Measurements from ENCODE around the gene PTPRQ. TPM values are rescaled to one million over a fixed set of nuclear protein-coding genes. Genes with fewer than 3 reads are reported as not detected.

Gene PTPRQ, protein sequence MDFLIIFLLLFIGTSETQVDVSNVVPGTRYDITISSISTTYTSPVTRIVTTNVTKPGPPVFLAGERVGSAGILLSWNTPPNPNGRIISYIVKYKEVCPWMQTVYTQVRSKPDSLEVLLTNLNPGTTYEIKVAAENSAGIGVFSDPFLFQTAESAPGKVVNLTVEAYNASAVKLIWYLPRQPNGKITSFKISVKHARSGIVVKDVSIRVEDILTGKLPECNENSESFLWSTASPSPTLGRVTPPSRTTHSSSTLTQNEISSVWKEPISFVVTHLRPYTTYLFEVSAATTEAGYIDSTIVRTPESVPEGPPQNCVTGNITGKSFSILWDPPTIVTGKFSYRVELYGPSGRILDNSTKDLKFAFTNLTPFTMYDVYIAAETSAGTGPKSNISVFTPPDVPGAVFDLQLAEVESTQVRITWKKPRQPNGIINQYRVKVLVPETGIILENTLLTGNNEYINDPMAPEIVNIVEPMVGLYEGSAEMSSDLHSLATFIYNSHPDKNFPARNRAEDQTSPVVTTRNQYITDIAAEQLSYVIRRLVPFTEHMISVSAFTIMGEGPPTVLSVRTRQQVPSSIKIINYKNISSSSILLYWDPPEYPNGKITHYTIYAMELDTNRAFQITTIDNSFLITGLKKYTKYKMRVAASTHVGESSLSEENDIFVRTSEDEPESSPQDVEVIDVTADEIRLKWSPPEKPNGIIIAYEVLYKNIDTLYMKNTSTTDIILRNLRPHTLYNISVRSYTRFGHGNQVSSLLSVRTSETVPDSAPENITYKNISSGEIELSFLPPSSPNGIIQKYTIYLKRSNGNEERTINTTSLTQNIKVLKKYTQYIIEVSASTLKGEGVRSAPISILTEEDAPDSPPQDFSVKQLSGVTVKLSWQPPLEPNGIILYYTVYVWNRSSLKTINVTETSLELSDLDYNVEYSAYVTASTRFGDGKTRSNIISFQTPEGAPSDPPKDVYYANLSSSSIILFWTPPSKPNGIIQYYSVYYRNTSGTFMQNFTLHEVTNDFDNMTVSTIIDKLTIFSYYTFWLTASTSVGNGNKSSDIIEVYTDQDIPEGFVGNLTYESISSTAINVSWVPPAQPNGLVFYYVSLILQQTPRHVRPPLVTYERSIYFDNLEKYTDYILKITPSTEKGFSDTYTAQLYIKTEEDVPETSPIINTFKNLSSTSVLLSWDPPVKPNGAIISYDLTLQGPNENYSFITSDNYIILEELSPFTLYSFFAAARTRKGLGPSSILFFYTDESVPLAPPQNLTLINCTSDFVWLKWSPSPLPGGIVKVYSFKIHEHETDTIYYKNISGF (N-terminal part only)
- not detected for total RNA-seq

DNA sequence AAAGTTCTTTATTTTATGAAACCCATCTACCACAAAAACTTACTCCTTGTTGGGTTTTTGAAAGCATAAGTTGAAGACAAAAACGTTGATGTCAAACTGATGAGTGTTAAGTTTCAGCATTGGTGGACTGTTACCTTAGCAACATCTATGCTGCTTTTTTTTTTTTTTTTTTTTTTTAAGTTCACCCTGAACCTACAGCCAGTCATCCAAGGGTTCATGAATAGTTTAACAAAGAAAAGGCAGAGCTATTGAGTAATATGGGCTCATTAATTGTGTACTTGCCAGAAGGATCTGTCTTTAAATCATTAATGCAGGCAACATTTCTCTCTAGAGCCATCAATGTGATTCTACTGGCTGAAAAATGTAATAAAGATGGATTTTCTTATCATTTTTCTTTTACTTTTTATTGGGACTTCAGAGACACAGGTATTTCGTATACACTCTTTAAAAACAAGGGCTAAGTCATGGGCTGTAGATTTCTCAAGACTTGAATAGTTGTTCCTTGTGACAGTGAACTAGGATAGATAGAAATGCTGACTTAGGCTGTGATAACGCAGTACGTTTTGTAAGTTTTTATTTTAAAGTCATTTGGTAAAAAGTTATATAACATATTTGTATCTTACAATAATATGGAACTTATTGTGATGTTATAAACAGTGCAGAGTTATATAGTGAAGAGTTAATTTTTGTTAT is at the start of gene PTPRQ:
Gene PTPRQ (plus strand): TSS at position 262 of the 693 bp plus-strand sequence. CDS start 111 bp downstream, at position 373.
- no peaks in the 10 kb centered on the region for H3K27me3 Mint-ChIP-seq
- H3K9me3 Mint-ChIP-seq, result peaks cover 3% of the 10 kb centered on the region
- POLR2A ChIA-PET, result no interaction called here
- no peak for DNase-seq
- H3K27ac Mint-ChIP-seq, result no peak within 1 kb of the TSS
- H3K4me3 Mint-ChIP-seq, result no peak within 1 kb of the TSS
- no peaks in the 10 kb centered on the region for H3K36me3 Mint-ChIP-seq
- no peaks in the 10 kb centered on the region for H3K4me1 Mint-ChIP-seq
- no peak for ATAC-seq (ENCODE audit: low read depth)

- H3K36me3 Mint-ChIP-seq, result no peaks in the 10 kb centered on the region
- no peaks in the 10 kb centered on the region for H3K4me1 Mint-ChIP-seq
- H3K27ac Mint-ChIP-seq, result no peak overlapping the region
- H3K9me3 Mint-ChIP-seq, result peaks cover 1% of the 10 kb centered on the region
- ATAC-seq (ENCODE audit: low read depth) (no peak), DNase-seq (no peak)
- POLR2A ChIA-PET, result no interaction called here
- H3K4me3 Mint-ChIP-seq, result no peak overlapping the region
- H3K27me3 Mint-ChIP-seq, result peaks cover 3% of the 10 kb centered on the region
Measured at GRCh38 chr12:80400571-80400991, 43.5 kb upstream of the PTPRQ start.

DNA sequence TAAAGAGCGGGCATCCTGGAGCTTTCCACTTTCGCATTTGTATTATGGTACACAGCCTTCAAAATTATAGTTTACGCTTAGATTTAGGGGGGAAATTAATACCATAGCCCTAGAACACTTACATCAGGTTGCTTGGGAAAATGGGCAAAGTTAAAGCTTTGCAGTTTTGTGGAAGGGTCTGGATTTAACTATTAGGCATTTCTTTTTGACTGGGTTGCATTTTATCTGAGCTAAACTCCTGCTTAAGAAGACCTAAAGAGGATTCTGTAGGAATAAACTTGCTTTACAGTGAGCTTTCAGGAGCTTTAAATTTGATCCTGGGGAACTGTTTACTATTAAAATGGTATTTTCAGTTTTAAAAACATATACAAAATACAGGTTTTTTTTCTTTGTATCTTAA is 42.8 kb upstream of the PTPRQ start:
- ATAC-seq (ENCODE audit: low read depth), result no peak

DNA sequence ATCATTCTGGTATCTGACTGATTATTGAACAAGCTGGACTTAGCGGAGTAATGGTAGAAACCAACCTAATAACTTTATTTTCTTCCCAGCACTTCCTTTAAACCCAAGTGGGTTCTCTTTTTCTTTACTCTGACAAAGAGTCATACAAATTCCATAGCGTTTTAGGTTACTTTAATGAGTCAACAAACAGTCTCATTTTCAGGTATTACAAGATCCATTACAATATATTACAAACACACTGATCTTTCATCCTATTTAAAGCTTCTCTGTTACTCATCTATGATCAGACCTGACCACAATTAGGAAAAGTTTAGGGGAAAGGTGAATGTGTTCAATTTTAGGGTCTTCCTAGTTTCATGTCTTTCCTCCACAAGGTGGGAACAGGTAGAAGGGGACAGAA is 39.4 kb upstream of the PTPRQ start:
- DNase-seq (no peak), ATAC-seq (ENCODE audit: low read depth) (no peak)
- POLR2A ChIA-PET, result no interaction called here
- no peaks in the 10 kb centered on the region for H3K4me1 Mint-ChIP-seq
- no peaks in the 10 kb centered on the region for H3K36me3 Mint-ChIP-seq
- peaks cover 1% of the 10 kb centered on the region for H3K9me3 Mint-ChIP-seq
- H3K27ac Mint-ChIP-seq, result no peak overlapping the region
- no peak overlapping the region for H3K4me3 Mint-ChIP-seq
- H3K27me3 Mint-ChIP-seq, result peaks cover 3% of the 10 kb centered on the region

More for the DNA sequence above, 42.8 kb upstream of the PTPRQ start:
- no peaks in the 10 kb centered on the region for H3K36me3 Mint-ChIP-seq
- H3K27me3 Mint-ChIP-seq, result peaks cover 3% of the 10 kb centered on the region
- no peak overlapping the region for H3K4me3 Mint-ChIP-seq
- no peak overlapping the region for H3K27ac Mint-ChIP-seq
- no peaks in the 10 kb centered on the region for H3K4me1 Mint-ChIP-seq
- peaks cover 1% of the 10 kb centered on the region for H3K9me3 Mint-ChIP-seq
- POLR2A ChIA-PET, result no interaction called here
- no peak for DNase-seq

DNA sequence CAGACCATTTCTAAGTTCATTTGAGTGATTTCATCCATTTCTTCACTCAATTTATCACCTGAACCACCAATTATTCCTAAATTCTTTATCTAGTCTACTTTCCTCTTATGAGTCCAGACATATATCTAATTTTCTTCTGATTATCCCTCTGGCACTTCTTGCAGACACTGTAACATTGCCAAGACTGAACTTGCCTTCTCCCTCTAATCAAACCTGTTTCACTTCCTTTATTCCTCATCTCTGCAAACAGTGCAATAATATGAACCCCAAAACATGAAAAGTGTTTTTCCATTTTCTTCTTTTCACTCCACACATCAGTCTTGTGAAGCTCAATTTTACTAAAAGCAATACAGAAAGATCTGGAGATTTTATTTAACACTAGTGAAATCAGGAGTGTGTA is 37.8 kb upstream of the PTPRQ start:
- DNase-seq (no peak), ATAC-seq (ENCODE audit: low read depth) (no peak)
- Mint-ChIP-seq H3K36me3 (no peaks in the 10 kb centered on the region), H3K9me3 (no peaks in the 10 kb centered on the region), H3K4me3 (no peak overlapping the region), H3K27ac (no peak overlapping the region), H3K4me1 (no peaks in the 10 kb centered on the region), H3K27me3 (no peaks in the 10 kb centered on the region)
- POLR2A ChIA-PET, result no interaction called here

- Mint-ChIP-seq H3K27ac (no peak overlapping the region), H3K27me3 (no peaks in the 10 kb centered on the region), H3K9me3 (no peaks in the 10 kb centered on the region), H3K4me1 (no peaks in the 10 kb centered on the region), H3K36me3 (no peaks in the 10 kb centered on the region), H3K4me3 (no peak overlapping the region)
- POLR2A ChIA-PET, result no interaction called here
- ATAC-seq (ENCODE audit: low read depth) (no peak), DNase-seq (no peak)
Measured at GRCh38 chr12:80411787-80412186, 32.2 kb upstream of the PTPRQ start.

GRCh38 chr12:80412343-80412953 is 31.6 kb upstream of the PTPRQ start:
- Mint-ChIP-seq H3K27ac (no peak overlapping the region), H3K27me3 (no peaks in the 10 kb centered on the region), H3K9me3 (no peaks in the 10 kb centered on the region), H3K4me1 (no peaks in the 10 kb centered on the region), H3K4me3 (no peak overlapping the region), H3K36me3 (no peaks in the 10 kb centered on the region)
- POLR2A ChIA-PET, result no interaction called here
- ATAC-seq (ENCODE audit: low read depth) (no peak), DNase-seq (no peak)

GRCh38 chr12:80413462-80413861 is 30.6 kb upstream of the PTPRQ start:
- DNase-seq (no peak), ATAC-seq (ENCODE audit: low read depth) (no peak)
- no peaks in the 10 kb centered on the region for H3K36me3 Mint-ChIP-seq
- H3K27ac Mint-ChIP-seq, result no peak overlapping the region
- POLR2A ChIA-PET, result no interaction called here
- H3K4me1 Mint-ChIP-seq, result no peaks in the 10 kb centered on the region
- no peaks in the 10 kb centered on the region for H3K27me3 Mint-ChIP-seq
- H3K4me3 Mint-ChIP-seq, result no peak overlapping the region
- no peaks in the 10 kb centered on the region for H3K9me3 Mint-ChIP-seq

GRCh38 chr12:80415466-80415865 is 28.6 kb upstream of the PTPRQ start:
- Mint-ChIP-seq H3K9me3 (no peaks in the 10 kb centered on the region), H3K27me3 (no peaks in the 10 kb centered on the region), H3K4me1 (no peaks in the 10 kb centered on the region), H3K4me3 (no peak overlapping the region), H3K27ac (no peak overlapping the region), H3K36me3 (no peaks in the 10 kb centered on the region)
- no peak for DNase-seq
- POLR2A ChIA-PET, result no interaction called here
- ATAC-seq (ENCODE audit: low read depth), result no peak

DNA sequence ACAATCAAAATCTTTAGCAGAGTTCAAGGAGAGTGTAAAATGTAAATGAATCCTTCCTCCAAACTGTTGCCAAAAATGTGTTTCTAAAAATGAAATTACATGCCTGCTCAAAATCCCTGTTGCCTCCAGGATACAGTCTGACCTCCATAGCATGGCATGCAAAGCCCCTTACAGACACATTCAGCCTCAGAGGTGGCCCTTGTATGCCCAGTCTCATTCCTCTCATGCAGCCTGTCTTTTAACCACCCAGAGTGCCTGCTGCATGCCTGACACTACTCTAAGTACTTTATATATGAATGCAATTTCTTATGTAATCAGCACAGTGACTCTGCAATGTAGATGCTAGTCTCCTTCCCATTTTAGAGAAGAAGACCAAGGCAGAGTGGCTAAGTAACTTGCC is 24.4 kb upstream of the PTPRQ start:
- POLR2A ChIA-PET, result no interaction called here
- H3K27me3 Mint-ChIP-seq, result no peaks in the 10 kb centered on the region
- H3K4me3 Mint-ChIP-seq, result no peak overlapping the region
- ATAC-seq (ENCODE audit: low read depth), result no peak
- no peaks in the 10 kb centered on the region for H3K9me3 Mint-ChIP-seq
- H3K27ac Mint-ChIP-seq, result no peak overlapping the region
- no peaks in the 10 kb centered on the region for H3K36me3 Mint-ChIP-seq
- H3K4me1 Mint-ChIP-seq, result no peaks in the 10 kb centered on the region
- no peak for DNase-seq

- Mint-ChIP-seq H3K4me3 (no peak overlapping the region), H3K9me3 (no peaks in the 10 kb centered on the region), H3K36me3 (no peaks in the 10 kb centered on the region), H3K27ac (no peak overlapping the region), H3K27me3 (no peaks in the 10 kb centered on the region), H3K4me1 (no peaks in the 10 kb centered on the region)
- ATAC-seq (ENCODE audit: low read depth) (no peak), DNase-seq (no peak)
- POLR2A ChIA-PET, result no interaction called here
Measured at GRCh38 chr12:80420075-80420474, 24.0 kb upstream of the PTPRQ start.

GRCh38 chr12:80422550-80422949 is 21.5 kb upstream of the PTPRQ start:
- no peaks in the 10 kb centered on the region for H3K36me3 Mint-ChIP-seq
- ATAC-seq (ENCODE audit: low read depth) (no peak), DNase-seq (no peak)
- no peaks in the 10 kb centered on the region for H3K27me3 Mint-ChIP-seq
- no peaks in the 10 kb centered on the region for H3K4me1 Mint-ChIP-seq
- POLR2A ChIA-PET, result no interaction called here
- no peak overlapping the region for H3K4me3 Mint-ChIP-seq
- no peak overlapping the region for H3K27ac Mint-ChIP-seq
- no peaks in the 10 kb centered on the region for H3K9me3 Mint-ChIP-seq

- Mint-ChIP-seq H3K27ac (no peak overlapping the region), H3K36me3 (no peaks in the 10 kb centered on the region), H3K4me1 (no peaks in the 10 kb centered on the region), H3K9me3 (peaks cover 2% of the 10 kb centered on the region), H3K27me3 (no peaks in the 10 kb centered on the region), H3K4me3 (no peak overlapping the region)
- no peak for DNase-seq
- ATAC-seq (ENCODE audit: low read depth), result no peak
- POLR2A ChIA-PET, result no interaction called here
Measured at GRCh38 chr12:80432061-80432460, 12.0 kb upstream of the PTPRQ start.

Measured in activated naive CD8-positive, alpha-beta T cell treated with anti-CD3 and anti-CD28 coated beads, Interleukin-2, amount 10 ng/mL, durations not matched to agents 7 days and 5 days (primary cell).